ENCODE results near the gene MAPKAPK2.

The MAPKAPK2 gene

GRCh38 chr1:206723805-206724472 lies 39.2 kb downstream of the MAPKAPK2 start:
- DNase-seq, result no peak

GRCh38 chr1:206725109-206725963 lies 40.6 kb downstream of the MAPKAPK2 start:
- DNase-seq, result no peak

- DNase-seq, result no peak
Observed at GRCh38 chr1:206727981-206728696, 43.4 kb downstream of the MAPKAPK2 start.

GRCh38 chr1:206728697-206728987 lies 43.9 kb downstream of the MAPKAPK2 start:
- no peak for DNase-seq

GRCh38 chr1:206729050-206729449 lies 44.3 kb downstream of the MAPKAPK2 start:
- no peak for DNase-seq

GRCh38 chr1:206729507-206729906 lies 44.8 kb downstream of the MAPKAPK2 start:
- no peak for DNase-seq

GRCh38 chr1:206732508-206732907 lies 47.8 kb downstream of the MAPKAPK2 start:
- DNase-seq, result no peak

GRCh38 chr1:206732992-206733391 lies 48.3 kb downstream of the MAPKAPK2 start:
- DNase-seq, result no peak

- DNase-seq, result no peak
Observed at GRCh38 chr1:206734499-206735142, 49.9 kb downstream of the MAPKAPK2 start.

GRCh38 chr1:206735553-206736031 lies 50.9 kb downstream of the MAPKAPK2 start:
- DNase-seq, result no peak

- no peak for DNase-seq
Observed at GRCh38 chr1:206736878-206737728, 52.4 kb downstream of the MAPKAPK2 start.

- DNase-seq, result no peak
Observed at GRCh38 chr1:206737729-206738201, 53.1 kb downstream of the MAPKAPK2 start.

GRCh38 chr1:206738370-206739366 lies 54.0 kb downstream of the MAPKAPK2 start:
- DNase-seq, result no peak

GRCh38 chr1:206739411-206740076 lies 54.8 kb downstream of the MAPKAPK2 start:
- DNase-seq, result no peak

GRCh38 chr1:206741142-206741701 lies 56.5 kb downstream of the MAPKAPK2 start:
- DNase-seq, result no peak

GRCh38 chr1:206742719-206743383 lies 58.1 kb downstream of the MAPKAPK2 start:
- no peak for DNase-seq

GRCh38 chr1:206744683-206745082 lies 60.0 kb downstream of the MAPKAPK2 start:
- DNase-seq, result no peak

GRCh38 chr1:206745301-206745700 lies 60.6 kb downstream of the MAPKAPK2 start:
- DNase-seq, result no peak

- no peak for DNase-seq
Observed at GRCh38 chr1:206748348-206749030, 63.8 kb downstream of the MAPKAPK2 start.

Measured in amniotic stem cell (primary cell).